Measurements from ENCODE around the gene AAGAB.

DNA sequence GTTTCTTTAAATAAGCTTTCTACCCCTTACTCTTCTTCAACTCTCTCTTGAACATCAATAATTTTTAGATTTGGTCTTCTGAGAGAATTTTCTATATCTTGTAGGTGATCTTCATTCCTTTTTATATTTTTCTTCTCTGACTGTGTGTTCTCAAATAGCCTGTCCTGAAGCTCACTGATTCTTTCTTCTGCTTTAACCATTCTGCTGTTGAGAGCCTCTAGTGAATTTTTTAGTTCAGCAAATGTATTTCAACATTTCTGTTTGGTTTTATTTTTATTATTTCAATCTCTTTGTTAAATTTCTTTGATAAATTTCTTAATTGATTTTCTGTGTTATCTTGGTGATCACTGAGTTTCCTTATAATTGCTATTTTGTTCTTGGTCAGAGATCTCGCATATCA lies 19.8 kb upstream of the AAGAB start:
- TF ChIP-seq, protein P1, sequence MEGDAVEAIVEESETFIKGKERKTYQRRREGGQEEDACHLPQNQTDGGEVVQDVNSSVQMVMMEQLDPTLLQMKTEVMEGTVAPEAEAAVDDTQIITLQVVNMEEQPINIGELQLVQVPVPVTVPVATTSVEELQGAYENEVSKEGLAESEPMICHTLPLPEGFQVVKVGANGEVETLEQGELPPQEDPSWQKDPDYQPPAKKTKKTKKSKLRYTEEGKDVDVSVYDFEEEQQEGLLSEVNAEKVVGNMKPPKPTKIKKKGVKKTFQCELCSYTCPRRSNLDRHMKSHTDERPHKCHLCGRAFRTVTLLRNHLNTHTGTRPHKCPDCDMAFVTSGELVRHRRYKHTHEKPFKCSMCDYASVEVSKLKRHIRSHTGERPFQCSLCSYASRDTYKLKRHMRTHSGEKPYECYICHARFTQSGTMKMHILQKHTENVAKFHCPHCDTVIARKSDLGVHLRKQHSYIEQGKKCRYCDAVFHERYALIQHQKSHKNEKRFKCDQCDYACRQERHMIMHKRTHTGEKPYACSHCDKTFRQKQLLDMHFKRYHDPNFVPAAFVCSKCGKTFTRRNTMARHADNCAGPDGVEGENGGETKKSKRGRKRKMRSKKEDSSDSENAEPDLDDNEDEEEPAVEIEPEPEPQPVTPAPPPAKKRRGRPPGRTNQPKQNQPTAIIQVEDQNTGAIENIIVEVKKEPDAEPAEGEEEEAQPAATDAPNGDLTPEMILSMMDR (IDR thresholded peaks at IDR 0.05; ENCODE audit: low read depth, low read length), result no peak
- no peak for TF ChIP-seq POLR2A (IDR thresholded peaks at IDR 0.05; ENCODE audit: extremely low read depth, insufficient read length)
- TF ChIP-seq, protein P2, sequence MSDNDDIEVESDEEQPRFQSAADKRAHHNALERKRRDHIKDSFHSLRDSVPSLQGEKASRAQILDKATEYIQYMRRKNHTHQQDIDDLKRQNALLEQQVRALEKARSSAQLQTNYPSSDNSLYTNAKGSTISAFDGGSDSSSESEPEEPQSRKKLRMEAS (IDR thresholded peaks at IDR 0.05; ENCODE audit: low read depth, low read length), result no peak
